Left renal pelvis (tissue), 4 donors: Measurements from ENCODE around the gene HCST. TPM values are rescaled to one million over a fixed set of nuclear protein-coding genes. Genes with fewer than 3 reads are reported as not detected.

ENCODE experiments used
- polyA plus RNA-seq, 4 donors: library from polyadenylated mRNA; unstranded; fragments of 120-200 nt; gene quantifications; one replicate each; pipeline ENCODE4 v1.2.1, GENCODE V29; 2013; ENCODE audit not compliant: insufficient read length in 4 of 4

Gene HCST
- polyA plus RNA-seq, 4 donors, result 3.1 to 4.7 (median 3.2) TPM

Other genes starting within 250 kb of the HCST start
- 10 to 100 TPM in 3 of 4 donors, under 1 TPM in 1; 0.53 to 67.8 (median 21.8) TPM for gene UPK1A, start 236.0 kb upstream of the HCST start, polyA plus RNA-seq
- under 1 TPM; 0.27 to 0.63 (median 0.49) TPM for gene ZBTB32, start 198.0 kb upstream of the HCST start, polyA plus RNA-seq
- 10 to 100 TPM; 25.1 to 42.0 (median 32.8) TPM for gene KMT2B, start 184.5 kb upstream of the HCST start, polyA plus RNA-seq
- 1 to 10 TPM; 2.6 to 4.3 (median 3.1) TPM for gene IGFLR1, start 160.1 kb upstream of the HCST start, polyA plus RNA-seq
- gene U2AF1L4, start 157.1 kb upstream of the HCST start, polyA plus RNA-seq, result 10 to 100 TPM; 17.2 to 22.0 (median 18.6) TPM
- 10 to 100 TPM; 43.4 to 71.8 (median 61.9) TPM for gene PSENEN, start 156.9 kb upstream of the HCST start, polyA plus RNA-seq
- gene LIN37, start 154.0 kb upstream of the HCST start, polyA plus RNA-seq, result 10 to 100 TPM in 2 of 4 donors, 1 to 10 TPM in 2; 6.0 to 14.2 (median 9.3) TPM
- 100 to 1,000 TPM in 1 of 4 donors, 10 to 100 TPM in 3; 24.8 to 111 (median 29.2) TPM for gene HSPB6, start 145.5 kb upstream of the HCST start, polyA plus RNA-seq
- gene PROSER3, start 144.4 kb upstream of the HCST start, polyA plus RNA-seq, result 10 to 100 TPM; 12.8 to 24.3 (median 17.3) TPM
- 10 to 100 TPM; 18.4 to 43.8 (median 26.5) TPM for gene ARHGAP33, start 127.0 kb upstream of the HCST start, polyA plus RNA-seq
- gene PRODH2, start 89.7 kb upstream of the HCST start, polyA plus RNA-seq, result 10 to 100 TPM in 3 of 4 donors, under 1 TPM in 1; 0.41 to 51.0 (median 25.1) TPM
- gene NPHS1, start 50.0 kb upstream of the HCST start, polyA plus RNA-seq, result 100 to 1,000 TPM in 3 of 4 donors, 1 to 10 TPM in 1; 2.9 to 185 (median 128) TPM
- 10 to 100 TPM in 2 of 4 donors, 1 to 10 TPM in 2; 1.8 to 12.4 (median 10.1) TPM for gene KIRREL2, start 45.6 kb upstream of the HCST start, polyA plus RNA-seq
- 10 to 100 TPM; 23.6 to 48.5 (median 31.7) TPM for gene APLP1, start 34.0 kb upstream of the HCST start, polyA plus RNA-seq
- 1 to 10 TPM; 1.9 to 6.2 (median 4.5) TPM for gene NFKBID, start 2.0 kb upstream of the HCST start, polyA plus RNA-seq
- gene TYROBP, start 5.8 kb downstream of the HCST start, polyA plus RNA-seq, result 10 to 100 TPM in 3 of 4 donors, 1 to 10 TPM in 1; 8.1 to 26.7 (median 12.8) TPM
- 10 to 100 TPM in 3 of 4 donors, 1 to 10 TPM in 1; 9.8 to 17.9 (median 13.7) TPM for gene LRFN3, start 33.8 kb downstream of the HCST start, polyA plus RNA-seq
- 10 to 100 TPM; 10.6 to 17.5 (median 11.4) TPM for gene SDHAF1, start 92.7 kb downstream of the HCST start, polyA plus RNA-seq
- gene SYNE4, start 106.3 kb downstream of the HCST start, polyA plus RNA-seq, result 10 to 100 TPM in 2 of 4 donors, 1 to 10 TPM in 2; 1.7 to 15.3 (median 10.0) TPM
- 10 to 100 TPM; 12.4 to 19.0 (median 15.4) TPM for gene ALKBH6, start 111.7 kb downstream of the HCST start, polyA plus RNA-seq
- gene CLIP3, start 130.3 kb downstream of the HCST start, polyA plus RNA-seq, result 10 to 100 TPM; 58.8 to 71.4 (median 59.9) TPM
- 10 to 100 TPM in 2 of 4 donors, 1 to 10 TPM in 2; 6.6 to 15.0 (median 10.2) TPM for gene THAP8, start 151.8 kb downstream of the HCST start, polyA plus RNA-seq
- gene WDR62, start 152.4 kb downstream of the HCST start, polyA plus RNA-seq, result 1 to 10 TPM; 3.2 to 6.4 (median 4.3) TPM
- not detected for gene OVOL3, start 208.6 kb downstream of the HCST start, polyA plus RNA-seq
- 10 to 100 TPM; 38.9 to 68.6 (median 42.7) TPM for gene POLR2I, start 212.3 kb downstream of the HCST start, polyA plus RNA-seq
- gene TBCB, start 212.9 kb downstream of the HCST start, polyA plus RNA-seq, result 100 to 1,000 TPM; 101 to 135 (median 111) TPM
- gene CAPNS1, start 237.5 kb downstream of the HCST start, polyA plus RNA-seq, result 100 to 1,000 TPM; 461 to 599 (median 568) TPM
- gene COX7A1, start 249.9 kb downstream of the HCST start, polyA plus RNA-seq, result 10 to 100 TPM; 22.8 to 44.9 (median 27.0) TPM